GM12878 (cell line): ENCODE measurements around the gene GRIA4.

ENCODE experiments used
- CEBPB ChIP-seq, 2 experiments: fragments of 150-350 bp in 1 of 2; IDR thresholded peaks; 2 replicates each; pipeline ENCODE4 v1.6.1; 2012 to 2014; ENCODE audit warnings: low read depth in 2 of 2, low read length in 2 of 2, borderline replicate concordance in 1 of 2, inconsistent platforms in 1 of 2
- RFX5 ChIP-seq: IDR thresholded peaks from 2 replicates; pipeline ENCODE4 v1.6.1; 2011; ENCODE audit warnings: low read depth, low read length, improper control_type of control experiment
- SIN3A ChIP-seq: IDR thresholded peaks from 2 replicates; pipeline ENCODE4 v1.6.1; 2012; ENCODE audit warnings: low read depth, low read length, improper control_type of control experiment
- TF ChIP-seq, protein P1 (sequence below): fragments of 450-650 bp; IDR thresholded peaks from 2 replicates; pipeline ENCODE4 v1.6.1; 2014; ENCODE audit warnings: mild to moderate bottlenecking

- no peak for TF ChIP-seq CEBPB (IDR thresholded peaks at IDR 0.05; ENCODE audit: borderline replicate concordance in 1 of 2, low read depth in 2 of 2, low read length in 2 of 2)
- no peak for TF ChIP-seq SIN3A
- TF ChIP-seq RFX5, result no peak
- TF ChIP-seq, protein P1, sequence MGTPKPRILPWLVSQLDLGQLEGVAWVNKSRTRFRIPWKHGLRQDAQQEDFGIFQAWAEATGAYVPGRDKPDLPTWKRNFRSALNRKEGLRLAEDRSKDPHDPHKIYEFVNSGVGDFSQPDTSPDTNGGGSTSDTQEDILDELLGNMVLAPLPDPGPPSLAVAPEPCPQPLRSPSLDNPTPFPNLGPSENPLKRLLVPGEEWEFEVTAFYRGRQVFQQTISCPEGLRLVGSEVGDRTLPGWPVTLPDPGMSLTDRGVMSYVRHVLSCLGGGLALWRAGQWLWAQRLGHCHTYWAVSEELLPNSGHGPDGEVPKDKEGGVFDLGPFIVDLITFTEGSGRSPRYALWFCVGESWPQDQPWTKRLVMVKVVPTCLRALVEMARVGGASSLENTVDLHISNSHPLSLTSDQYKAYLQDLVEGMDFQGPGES, result no peak
Measured at GRCh38 chr11:105689631-105690030, 79.8 kb downstream of the GRIA4 start.
